K562 (cell line): ENCODE results near the gene COX6B1. TPM values are rescaled to one million over a fixed set of nuclear protein-coding genes. Genes with fewer than 3 reads are reported as not detected.

Experiments used
- ATAC-seq: fragments of 200-7000 bp; cut with Tn5 transposase; 3 replicates; pipeline ENCODE4 v1.9.1; 2020; ENCODE audit warnings: moderate library complexity
- BruUV-seq: library from RNA; stranded (reverse); fragments of 400-500 nt; replicated peaks from 2 replicates; lab custom pipeline; 2021; lab: Mats Ljungman, UMichigan
- CTCF ChIA-PET: fragments of 300-600 bp; formaldehyde crosslinking; extraction: SDS; loops from one replicate; lab custom pipeline; 2021; ENCODE audit warnings: low intra/inter-chr PET ratio; lab: Yijun Ruan, JAX
- POLR2A ChIA-PET: fragments of 300-600, 350-650 bp; sonication (Branson Sonifier 250); formaldehyde crosslinking; extraction: SDS; loops from one replicate; lab custom pipeline; 2021; ENCODE audit warnings: antibody characterized with exemption, inconsistent platforms; lab: Yijun Ruan, JAX
- DNase-seq, 4 experiments: peaks; one replicate each; pipeline versions ENCODE4 v3.0.0 to v3.0.0-alpha.2; 2011 to 2018; ENCODE audit warnings: low spot score in 3 of 4, mixed read lengths in 3 of 4; ENCODE audit errors: extremely low read depth in 1 of 4
- FAIRE-seq: peaks from 2 replicates; lab custom pipeline; 2011; peaks lifted over from hg19 to GRCh38; lab: Jason Lieb, UNC
- H2AFZ ChIP-seq: 2 replicates; pipeline ENCODE4 v1.6.0; 2011; ENCODE audit warnings: low read depth, low read length, control low read depth, inconsistent platforms
- H3K27ac ChIP-seq: fragments of 200-600 bp; 3 replicates; pipeline ENCODE4 v1.8.0; 2011; ENCODE audit warnings: low read depth, mild to moderate bottlenecking, control low read depth, inconsistent platforms, low read length, moderate library complexity, mixed read lengths; ENCODE audit errors: extremely low read depth
- H3K27me3 ChIP-seq, 2 experiments: fragments of 300-600 bp in 1 of 2; 2 replicates in 1 of 2; 3 replicates in 1 of 2; pipeline versions ENCODE4 v1.6.0 to v1.8.0; 2011; ENCODE audit warnings: inconsistent platforms in 2 of 2, low read length in 2 of 2, mild to moderate bottlenecking in 1 of 2, mixed read lengths in 1 of 2, moderate library complexity in 1 of 2; ENCODE audit not compliant: control insufficient read depth in 2 of 2, insufficient read depth in 2 of 2
- H3K36me3 ChIP-seq: fragments of 300-600 bp; 3 replicates; pipeline ENCODE4 v1.8.0; 2011; ENCODE audit warnings: mild to moderate bottlenecking, low read length, inconsistent platforms; ENCODE audit not compliant: control insufficient read depth, insufficient read depth
- H3K4me1 ChIP-seq, 2 experiments: fragments of 200-600 bp in 1 of 2; replicated peaks in 1 of 2; 2 replicates in 1 of 2; 3 replicates in 1 of 2; pipeline versions ENCODE4 v1.5.1 to v1.8.0; 2011; ENCODE audit warnings: inconsistent platforms in 2 of 2, low read length in 2 of 2, mild to moderate bottlenecking in 1 of 2, mixed read lengths in 1 of 2, moderate library complexity in 1 of 2; ENCODE audit not compliant: control insufficient read depth in 2 of 2, insufficient read depth in 2 of 2
- H3K4me2 ChIP-seq: 2 replicates; pipeline ENCODE4 v1.6.1; 2011; ENCODE audit warnings: low read length, control low read depth, inconsistent platforms, mixed read lengths; ENCODE audit not compliant: insufficient read depth
- H3K4me3 ChIP-seq: fragments of 200-600 bp; sonication (generic), shearing (Covaris generic); 2 replicates; pipeline ENCODE4 v1.5.1; 2016; ENCODE audit warnings: control low read depth, inconsistent platforms
- H3K79me2 ChIP-seq: fragments of 200-600 bp; 3 replicates; pipeline ENCODE4 v1.8.0; 2011; ENCODE audit warnings: low read length, inconsistent platforms; ENCODE audit not compliant: control insufficient read depth, insufficient read depth
- H3K9ac ChIP-seq, 2 experiments: 2 replicates each; pipeline versions ENCODE4 v1.6.0 to v1.6.1; 2011; ENCODE audit warnings: low read depth in 2 of 2, low read length in 2 of 2, control low read depth in 1 of 2, inconsistent platforms in 1 of 2, mild to moderate bottlenecking in 1 of 2, mixed read lengths in 1 of 2; ENCODE audit not compliant: insufficient read depth in 1 of 2
- H3K9me1 ChIP-seq: one replicate; pipeline ENCODE4 v1.6.0; 2011; ENCODE audit warnings: inconsistent platforms, mild to moderate bottlenecking, low read length, moderate library complexity; ENCODE audit not compliant: control insufficient read depth, insufficient read depth
- H3K9me3 ChIP-seq: replicated peaks from 2 replicates; pipeline ENCODE4 v1.5.1; 2011; ENCODE audit warnings: low read depth, low read length, inconsistent platforms; ENCODE audit not compliant: control insufficient read depth, insufficient read depth
- H4K20me1 ChIP-seq: replicated peaks from 2 replicates; pipeline ENCODE4 v1.6.1; 2011; ENCODE audit warnings: low read length, inconsistent platforms, mixed read lengths; ENCODE audit not compliant: control insufficient read depth, insufficient read depth
- CHD4 ChIP-seq: fragments of 200-600 bp; sonication (generic); IDR thresholded peaks from 3 replicates; pipeline ENCODE4 v1.6.1; 2012; ENCODE audit warnings: low read depth, mild to moderate bottlenecking, mixed read lengths, low read length, inconsistent platforms; ENCODE audit not compliant: insufficient read depth, insufficient replicate concordance, poor library complexity, severe bottlenecking
- E2F3 ChIP-seq: fragments of 250-450 bp; sonication (Bioruptor Pico); IDR thresholded peaks from 2 replicates; pipeline ENCODE4 v1.4.0; 2020; ENCODE audit warnings: mild to moderate bottlenecking
- EP300 ChIP-seq: IDR thresholded peaks from 2 replicates; pipeline ENCODE4 v1.6.1; 2012; ENCODE audit warnings: low read length, improper control_type of control experiment
- FUS ChIP-seq: fragments of 200-400 bp; formaldehyde crosslinking; optimal IDR thresholded peaks from 2 replicates; pipeline ENCODE3; 2017; ENCODE audit warnings: low read depth, low read length
- HMG20A ChIP-seq: fragments of 450-650 bp; formaldehyde crosslinking; conservative IDR thresholded peaks from 2 replicates; pipeline ENCODE4 v1.4.0; 2020; ENCODE audit warnings: mild to moderate bottlenecking, mixed read lengths
- PHF8 ChIP-seq: fragments of 200-600 bp; sonication (generic); IDR thresholded peaks from 2 replicates; pipeline ENCODE4 v1.6.1; 2012; ENCODE audit warnings: mixed run types, mild to moderate bottlenecking, inconsistent platforms, low read length, moderate library complexity, borderline replicate concordance
- POLR3G ChIP-seq: IDR thresholded peaks from 2 replicates; pipeline ENCODE4 v1.6.1; 2011; ENCODE audit not compliant: insufficient read length, insufficient replicate concordance; ENCODE audit errors: extremely low read depth
- SP1 ChIP-seq: sonication (generic); formaldehyde crosslinking; IDR thresholded peaks from 2 replicates; pipeline ENCODE4 v1.8.1; 2022; ENCODE audit warnings: mild to moderate bottlenecking, missing genetic modification reagents
- TFAM ChIP-seq: fragments of 250-450 bp; sonication (Bioruptor Pico); conservative IDR thresholded peaks from 2 replicates; pipeline ENCODE4 v1.5.0; 2021; ENCODE audit warnings: mild to moderate bottlenecking, moderate library complexity
- ZNF436 ChIP-seq: fragments of 250-450, 450-650 bp; sonication (Bioruptor Pico); formaldehyde crosslinking; IDR thresholded peaks from 2 replicates; pipeline ENCODE4 v1.7.0; 2020; ENCODE audit warnings: mild to moderate bottlenecking
- ZNF644 ChIP-seq: fragments of 200-800 bp; sonication (Bioruptor generic); IDR thresholded peaks from 2 replicates; pipeline ENCODE4 v1.6.1; 2016; ENCODE audit warnings: low read depth, missing genetic modification characterization, missing compliant biosample characterization
- ZSCAN32 ChIP-seq: fragments of 450-650 bp; formaldehyde crosslinking; IDR thresholded peaks from 2 replicates; pipeline ENCODE4 v1.4.0; 2020; ENCODE audit warnings: mild to moderate bottlenecking, moderate library complexity
- WGBS: fragments of 100-300 bp; shearing (Covaris generic); methylation state at CpG from one replicate; pipeline ENCODE4 v1.1.6; 2016; ENCODE audit warnings: low coverage, mixed read lengths; ENCODE audit not compliant: insufficient coverage; ENCODE audit errors: missing lambda C conversion rate; 5-methylcytosine and 5-hydroxymethylcytosine counted together
- in situ Hi-C: fragments of 300-500 bp; cut with MboI; formaldehyde crosslinking; loops from 4 replicates; pipeline ENCODE4 v1.15.0; 2018; ENCODE audit warnings: inconsistent platforms, mixed read lengths
- intact Hi-C: fragments of 100-400 bp; cut with micrococcal nuclease; formaldehyde crosslinking; loops from 2 replicates; pipeline ENCODE4 v1.14.2; 2022
- polyA plus RNA-seq, 8 experiments: library from polyadenylated mRNA; depleted of rRNA in 4 of 8; stranded (reverse) in 5 of 8; unstranded in 3 of 8; fragments of >200 nt; fragmentation: Nextera tagmentation in 2 of 8; fragmentation: Illumina TruSeq in 1 of 8; extraction: Ambion mirVana in 2 of 8; extraction: Trizol in 1 of 8; gene quantifications; 2 replicates each; pipeline versions ENCODE4 v1.2.1 to v1.2.3, GENCODE V29; 2011 to 2014; ENCODE audit warnings: inconsistent platforms in 1 of 8, missing spikeins in 1 of 8
- total RNA-seq, 7 experiments: library from RNA; depleted of rRNA in 6 of 7; stranded (reverse); fragments of >200 nt in 6 of 7; fragmentation: Illumina TruSeq in 2 of 7; extraction: Trizol in 2 of 7; gene quantifications; 2 replicates each; pipeline versions ENCODE4 v1.2.1 to v1.2.3, GENCODE V29; 2011 to 2021; ENCODE audit warnings: low replicate concordance in 1 of 7
- TF ChIP-seq, protein P1 (sequence below): fragments of 450-650 bp; conservative IDR thresholded peaks from 2 replicates; pipeline ENCODE4 v1.6.1; 2016; ENCODE audit warnings: missing genetic modification characterization, low read depth, mild to moderate bottlenecking, control low read depth, missing compliant biosample characterization
- TF ChIP-seq, protein P2 (sequence below): fragments of 450-650 bp; formaldehyde crosslinking; IDR thresholded peaks from 2 replicates; pipeline ENCODE4 v1.4.0; 2020; ENCODE audit warnings: mild to moderate bottlenecking, moderate library complexity

Gene COX6B1
- total and polyA plus RNA-seq, 9 of the 15 experiments (the other 6 are each of a cell fraction or from before 2014, with no cell fraction given): 777 to 2,393 (median 1,219) TPM

DNA sequence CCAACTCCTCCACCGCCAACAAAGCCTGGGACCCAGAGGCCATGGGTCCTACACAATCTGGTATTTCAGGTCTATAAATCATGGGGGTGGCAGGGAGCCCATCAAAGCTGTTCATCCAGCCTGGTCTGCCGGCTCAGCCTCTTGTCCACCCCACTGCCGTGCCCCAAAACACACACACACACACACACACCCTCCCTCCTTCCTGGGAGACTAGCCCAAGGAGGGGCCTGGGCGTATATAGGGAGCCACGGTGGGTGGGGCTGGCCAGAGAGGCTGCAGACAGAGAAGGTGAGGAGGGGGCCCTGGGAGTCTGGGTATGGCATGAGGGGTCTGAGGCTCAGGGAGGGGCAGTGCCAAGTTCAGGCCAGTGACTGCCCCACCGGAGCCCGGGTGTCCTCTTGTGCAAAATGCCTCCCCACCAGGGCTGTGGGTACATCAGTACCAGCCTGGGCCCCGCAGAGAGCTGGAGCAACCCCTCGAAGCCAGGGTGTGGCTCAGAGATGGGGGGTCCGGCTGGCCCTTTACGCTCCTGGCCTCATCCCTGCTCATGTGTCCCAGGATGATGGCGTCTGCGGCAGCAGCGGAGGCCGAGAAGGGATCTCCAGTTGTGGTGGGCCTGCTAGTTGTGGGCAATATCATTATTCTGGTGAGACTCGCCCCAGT lies 18.3 kb downstream of the COX6B1 start, which contains the start of gene UPK1A:
Gene UPK1A (plus strand): TSS at position 267 of the 663 bp plus-strand sequence. CDS start 296 bp downstream, at position 563.
- BruUV-seq: no TSS peak
- intact Hi-C loops: no loop called here
- CTCF ChIA-PET: no interaction called here

More for the DNA sequence above, 18.3 kb downstream of the COX6B1 start, which contains the start of gene UPK1A:
- Histone ChIP-seq H3K9me3 (no peaks in the 10 kb centered on the region), H3K27me3 (peaks cover 16 to 29% of the 10 kb centered on the region in 2 experiments; a peak in 4 of 5 replicates), H3K36me3 (no peaks in the 10 kb centered on the region), H3K4me1 (peaks cover 0 to 17% of the 10 kb centered on the region in 2 experiments; a peak in 3 of 5 replicates), H3K9ac (no peak within 1 kb of the TSS), H3K4me3 (no peak within 1 kb of the TSS), H3K79me2 (no peaks in the 10 kb centered on the region), H3K4me2 (no peak within 1 kb of the TSS), H4K20me1 (no peaks in the 10 kb centered on the region), H2AFZ (no peak within 1 kb of the TSS), H3K9me1 (no peaks in the 10 kb centered on the region), H3K27ac (no peak within 1 kb of the TSS)
- FAIRE-seq (no peak), ATAC-seq (no peak), DNase-seq (no peak)
- TF ChIP-seq HMG20A (CRISPR knock-in tag) (no peak), POLR3G (no peak), FUS (no peak), EP300 (no peak), ZSCAN32 (no peak), ZNF644 (tag) (no peak), ZNF436 (no peak), CHD4 (no peak), SP1 (no peak), E2F3 (no peak), PHF8 (no peak), TFAM (CRISPR knock-in tag) (no peak)
- TF ChIP-seq, protein P1, sequence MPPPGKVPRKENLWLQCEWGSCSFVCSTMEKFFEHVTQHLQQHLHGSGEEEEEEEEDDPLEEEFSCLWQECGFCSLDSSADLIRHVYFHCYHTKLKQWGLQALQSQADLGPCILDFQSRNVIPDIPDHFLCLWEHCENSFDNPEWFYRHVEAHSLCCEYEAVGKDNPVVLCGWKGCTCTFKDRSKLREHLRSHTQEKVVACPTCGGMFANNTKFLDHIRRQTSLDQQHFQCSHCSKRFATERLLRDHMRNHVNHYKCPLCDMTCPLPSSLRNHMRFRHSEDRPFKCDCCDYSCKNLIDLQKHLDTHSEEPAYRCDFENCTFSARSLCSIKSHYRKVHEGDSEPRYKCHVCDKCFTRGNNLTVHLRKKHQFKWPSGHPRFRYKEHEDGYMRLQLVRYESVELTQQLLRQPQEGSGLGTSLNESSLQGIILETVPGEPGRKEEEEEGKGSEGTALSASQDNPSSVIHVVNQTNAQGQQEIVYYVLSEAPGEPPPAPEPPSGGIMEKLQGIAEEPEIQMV (tag): no peak
- TF ChIP-seq, protein P2, sequence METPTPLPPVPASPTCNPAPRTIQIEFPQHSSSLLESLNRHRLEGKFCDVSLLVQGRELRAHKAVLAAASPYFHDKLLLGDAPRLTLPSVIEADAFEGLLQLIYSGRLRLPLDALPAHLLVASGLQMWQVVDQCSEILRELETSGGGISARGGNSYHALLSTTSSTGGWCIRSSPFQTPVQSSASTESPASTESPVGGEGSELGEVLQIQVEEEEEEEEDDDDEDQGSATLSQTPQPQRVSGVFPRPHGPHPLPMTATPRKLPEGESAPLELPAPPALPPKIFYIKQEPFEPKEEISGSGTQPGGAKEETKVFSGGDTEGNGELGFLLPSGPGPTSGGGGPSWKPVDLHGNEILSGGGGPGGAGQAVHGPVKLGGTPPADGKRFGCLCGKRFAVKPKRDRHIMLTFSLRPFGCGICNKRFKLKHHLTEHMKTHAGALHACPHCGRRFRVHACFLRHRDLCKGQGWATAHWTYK (CRISPR knock-in tag): no peak
- POLR2A ChIA-PET: interaction anchor here (1.0 kb wide), 1 partner anchor 18 kb away, joined by 4 read pairs; the partner anchor contains the start of gene COX6B1
- in situ Hi-C loops: no loop called here
- WGBS: 26% methylated on average over 15 of the region's 16 CpGs
